Aorta (tissue), 5 donors: ENCODE results near the gene TSHZ2. TPM values are rescaled to one million over a fixed set of nuclear protein-coding genes. Genes with fewer than 3 reads are reported as not detected.
"Not testable (repeated sequence)": the region's sequence is repeated elsewhere in the genome, so short reads cannot be mapped to it uniquely, and the experiment has no call there.

Source experiments
- ATAC-seq: fragments of 200-7000 bp; cut with Tn5 transposase; one replicate; pipeline ENCODE4 v1.9.1; 2022; ENCODE audit warnings: moderate library complexity; ENCODE audit not compliant: low FRiP score
- DNase-seq, 2 donors: peaks; one replicate each; pipeline ENCODE4 v3.0.0-alpha.2; 2020
- H3K27ac ChIP-seq, 2 donors: one replicate each; pipeline ENCODE4 v1.5.1; 2013; ENCODE audit warnings: low read length in 2 of 2, mild to moderate bottlenecking in 2 of 2, moderate library complexity in 2 of 2, control low read depth in 1 of 2, inconsistent platforms in 1 of 2, low read depth in 1 of 2
- H3K27me3 ChIP-seq, 2 donors: one replicate each; pipeline ENCODE4 v1.6.1; 2013; ENCODE audit warnings: control low read depth in 1 of 2, low read length in 1 of 2, mild to moderate bottlenecking in 1 of 2, moderate library complexity in 1 of 2; ENCODE audit not compliant: insufficient read depth in 2 of 2, control insufficient read depth in 1 of 2
- H3K36me3 ChIP-seq, 2 donors: one replicate each; pipeline ENCODE4 v1.6.1; 2013; ENCODE audit warnings: control low read depth in 1 of 2, low read length in 1 of 2, mild to moderate bottlenecking in 1 of 2; ENCODE audit not compliant: insufficient read depth in 2 of 2, control insufficient read depth in 1 of 2
- H3K4me1 ChIP-seq, 2 donors: one replicate each; pipeline ENCODE4 v1.6.1; 2013; ENCODE audit warnings: low read length in 2 of 2, control low read depth in 1 of 2, mild to moderate bottlenecking in 1 of 2, moderate library complexity in 1 of 2; ENCODE audit not compliant: insufficient read depth in 2 of 2, control insufficient read depth in 1 of 2
- H3K4me3 ChIP-seq, 2 donors: one replicate each; pipeline ENCODE4 v1.5.1; 2013; ENCODE audit warnings: low read length in 2 of 2, control low read depth in 1 of 2, mild to moderate bottlenecking in 1 of 2
- H3K9me3 ChIP-seq: one replicate; pipeline ENCODE4 v1.6.1; 2013; ENCODE audit warnings: mild to moderate bottlenecking, low read length; ENCODE audit not compliant: control insufficient read depth
- WGBS, 2 donors: extraction: QIAGEN DNeasy Blood & Tissue Kit; methylation state at CpG; one replicate each; pipeline ENCODE4 v1.1.7; 2013; 5-methylcytosine and 5-hydroxymethylcytosine counted together
- intact Hi-C, 2 donors: fragments of 100-400 bp; cut with DNase I; formaldehyde crosslinking; loops; one replicate each; pipeline versions ENCODE4 v1.14.2 to v1.15.0; 2022
- polyA plus RNA-seq, 2 donors: library from polyadenylated mRNA; stranded (reverse); fragments of 200-250 nt; gene quantifications; one replicate each; pipeline ENCODE4 v1.2.3, GENCODE V29; 2013
- total RNA-seq, 2 donors: library from RNA; stranded (reverse); fragmentation: NEBNext Ultra II Directional; extraction: Animal tissue kit (Norgen Biotek cat#: 25700); gene quantifications; one replicate each; pipeline ENCODE4 v1.2.1, GENCODE V29; 2021
- donor health status: healthy with polysubstance abuse.
- donor health status: Bipolar disorder and iron deficiency.
- donor health status: DM: no; HTN: no; CAD: no.
- donor health status: DM: no; HTN: no; CAD: no.
- donor health status: DM: yes; HTN: yes; CAD: no.

Gene TSHZ2
- total and polyA plus RNA-seq, 4 donors = 0.08 to 95.4 (median 13.3) TPM

- no peaks in the 10 kb centered on the region for H3K36me3 ChIP-seq
- no peak for DNase-seq
- no peaks in the 10 kb centered on the region for H3K4me1 ChIP-seq
- no peak overlapping the region for H3K27ac ChIP-seq
- intact Hi-C loops = no loop called here
- peaks cover 2% of the 10 kb centered on the region for H3K9me3 ChIP-seq
- ATAC-seq = no peak
- H3K27me3 ChIP-seq = no peaks in the 10 kb centered on the region
- H3K4me3 ChIP-seq = no peak overlapping the region
These were observed 528.5 kb downstream of the TSHZ2 start for GRCh38 chr20:53500651-53501050.

- intact Hi-C loops = no loop called here
- DNase-seq (no peak), ATAC-seq (no peak)
- no peaks in the 10 kb centered on the region for H3K36me3 ChIP-seq
- H3K27ac ChIP-seq = no peak overlapping the region
- WGBS, 2 donors = 75 to 89% methylated on average over 4 of the region's 4 CpGs
- H3K4me3 ChIP-seq = no peak overlapping the region
- H3K27me3 ChIP-seq = no peaks in the 10 kb centered on the region
- H3K9me3 ChIP-seq = peaks cover 2% of the 10 kb centered on the region
- H3K4me1 ChIP-seq = no peaks in the 10 kb centered on the region
These were observed 530.7 kb downstream of the TSHZ2 start for GRCh38 chr20:53502820-53503219.

GRCh38 chr20:53503517-53503919 lies 531.4 kb downstream of the TSHZ2 start:
- no peak for ATAC-seq

GRCh38 chr20:53504106-53504505 lies 531.9 kb downstream of the TSHZ2 start:
- H3K9me3 ChIP-seq, H3K27ac ChIP-seq, H3K27me3 ChIP-seq, intact Hi-C loops, H3K36me3 ChIP-seq, DNase-seq, H3K4me1 ChIP-seq, ATAC-seq, H3K4me3 ChIP-seq: not testable (repeated sequence)
- WGBS, 2 donors = 76 to 79% methylated on average over 12 to 18 of the region's 19 CpGs

More at GRCh38 chr20:53503517-53503919, 531.4 kb downstream of the TSHZ2 start:
- H3K9me3 ChIP-seq = no peaks in the 10 kb centered on the region
- H3K27me3 ChIP-seq = no peaks in the 10 kb centered on the region
- intact Hi-C loops = no loop called here
- H3K36me3 ChIP-seq = no peaks in the 10 kb centered on the region
- no peak overlapping the region for H3K4me3 ChIP-seq
- no peak overlapping the region for H3K27ac ChIP-seq
- no peak for DNase-seq
- no peaks in the 10 kb centered on the region for H3K4me1 ChIP-seq
- 87 to 91% methylated on average over 7 of the region's 7 CpGs for WGBS, 2 donors

- no peak overlapping the region for H3K27ac ChIP-seq
- intact Hi-C loops = no loop called here
- H3K36me3 ChIP-seq = no peaks in the 10 kb centered on the region
- DNase-seq (no peak), ATAC-seq (no peak)
- no peak overlapping the region for H3K4me3 ChIP-seq
- H3K9me3 ChIP-seq = no peaks in the 10 kb centered on the region
- no peaks in the 10 kb centered on the region for H3K27me3 ChIP-seq
- 21 to 40% methylated on average over 9 of the region's 9 CpGs for WGBS, 2 donors
- no peaks in the 10 kb centered on the region for H3K4me1 ChIP-seq
These were observed 538.1 kb downstream of the TSHZ2 start for GRCh38 chr20:53510262-53510661.

GRCh38 chr20:53510704-53511103 lies 538.5 kb downstream of the TSHZ2 start:
- intact Hi-C loops = no loop called here

GRCh38 chr20:53512076-53512475 lies 539.9 kb downstream of the TSHZ2 start:
- Histone ChIP-seq H3K4me3 (no peak overlapping the region), H3K9me3 (no peaks in the 10 kb centered on the region), H3K36me3 (no peaks in the 10 kb centered on the region), H3K27me3 (no peaks in the 10 kb centered on the region), H3K27ac (no peak overlapping the region), H3K4me1 (no peaks in the 10 kb centered on the region)
- intact Hi-C loops = no loop called here
- 78 to 81% methylated on average over 9 of the region's 9 CpGs for WGBS, 2 donors
- ATAC-seq (no peak), DNase-seq (no peak)

More at GRCh38 chr20:53510704-53511103, 538.5 kb downstream of the TSHZ2 start:
- Histone ChIP-seq H3K27me3 (no peaks in the 10 kb centered on the region), H3K27ac (no peak overlapping the region), H3K4me3 (no peak overlapping the region), H3K9me3 (no peaks in the 10 kb centered on the region), H3K36me3 (no peaks in the 10 kb centered on the region), H3K4me1 (no peaks in the 10 kb centered on the region)
- 82 to 86% methylated on average over 8 of the region's 8 CpGs for WGBS, 2 donors
- no peak for DNase-seq
- ATAC-seq = no peak

- no peak overlapping the region for H3K27ac ChIP-seq
- H3K4me3 ChIP-seq = no peak overlapping the region
- H3K27me3 ChIP-seq = no peaks in the 10 kb centered on the region
- H3K4me1 ChIP-seq = no peaks in the 10 kb centered on the region
- ATAC-seq (no peak), DNase-seq (no peak)
- 51 to 55% methylated on average over 2 of the region's 2 CpGs for WGBS, 2 donors
- no peaks in the 10 kb centered on the region for H3K36me3 ChIP-seq
- H3K9me3 ChIP-seq = no peaks in the 10 kb centered on the region
- intact Hi-C loops = no loop called here
These were observed 541.0 kb downstream of the TSHZ2 start for GRCh38 chr20:53513168-53513488.

- no peaks in the 10 kb centered on the region for H3K27me3 ChIP-seq
- DNase-seq = no peak
- intact Hi-C loops = no loop called here
- ATAC-seq = no peak
- WGBS, 2 donors = 63 to 75% methylated on average over 18 of the region's 18 CpGs
- H3K9me3 ChIP-seq = no peaks in the 10 kb centered on the region
- H3K36me3 ChIP-seq = no peaks in the 10 kb centered on the region
- no peak overlapping the region for H3K27ac ChIP-seq
- no peaks in the 10 kb centered on the region for H3K4me1 ChIP-seq
- no peak overlapping the region for H3K4me3 ChIP-seq
These were observed 541.5 kb downstream of the TSHZ2 start for GRCh38 chr20:53513489-53514298.
